Fibroblast of villous mesenchyme (primary cell): Measurements from ENCODE around the gene YPEL1. TPM values are rescaled to one million over a fixed set of nuclear protein-coding genes. Genes with fewer than 3 reads are reported as not detected.

Source experiments
- DNase-seq: peaks from one replicate; pipeline ENCODE4 v3.0.0-alpha.2; 2010; ENCODE audit warnings: low read depth
- H3K4me3 ChIP-seq: 2 replicates; pipeline ENCODE4 v1.5.1; 2011; ENCODE audit warnings: low read depth, mild to moderate bottlenecking, low read length
- CTCF ChIP-seq: IDR thresholded peaks from 2 replicates; pipeline ENCODE4 v1.5.1; 2012; ENCODE audit warnings: low read depth, mild to moderate bottlenecking, low read length; ENCODE audit not compliant: insufficient read depth
- total RNA-seq: library from RNA; depleted of rRNA; stranded (reverse); fragments of >200 nt; gene quantifications from 2 replicates; pipeline ENCODE4 v1.2.3, GENCODE V29; 2012

The YPEL1 gene
- total RNA-seq, 1 donor: under 0.01 TPM

GRCh38 chr22:21687685-21688259 lies 47.8 kb downstream of the YPEL1 start:
- no peak for DNase-seq
- no peak overlapping the region for H3K4me3 ChIP-seq
- TF ChIP-seq CTCF: no peak

- no peak overlapping the region for H3K4me3 ChIP-seq
- DNase-seq: no peak
- TF ChIP-seq CTCF: no peak
Observed at GRCh38 chr22:21686634-21687393, 48.8 kb downstream of the YPEL1 start.

- H3K4me3 ChIP-seq: no peak overlapping the region
- no peak for TF ChIP-seq CTCF
- no peak for DNase-seq
Observed at GRCh38 chr22:21686193-21686608, 49.4 kb downstream of the YPEL1 start.

- no peak overlapping the region for H3K4me3 ChIP-seq
- TF ChIP-seq CTCF: no peak
- no peak for DNase-seq
Observed at GRCh38 chr22:21685164-21685513, 50.5 kb downstream of the YPEL1 start.

GRCh38 chr22:21684492-21685163 lies 51.0 kb downstream of the YPEL1 start:
- no peak for DNase-seq
- TF ChIP-seq CTCF: no peak
- H3K4me3 ChIP-seq: no peak overlapping the region

GRCh38 chr22:21683401-21683811 lies 52.2 kb downstream of the YPEL1 start:
- no peak for DNase-seq
- no peak overlapping the region for H3K4me3 ChIP-seq
- no peak for TF ChIP-seq CTCF
